ENCODE measurements around the gene CDRT4.
"Not testable (repeated sequence)": the region's sequence is repeated elsewhere in the genome, so short reads cannot be mapped to it uniquely, and the experiment has no call there.

CDRT4 gene

DNA sequence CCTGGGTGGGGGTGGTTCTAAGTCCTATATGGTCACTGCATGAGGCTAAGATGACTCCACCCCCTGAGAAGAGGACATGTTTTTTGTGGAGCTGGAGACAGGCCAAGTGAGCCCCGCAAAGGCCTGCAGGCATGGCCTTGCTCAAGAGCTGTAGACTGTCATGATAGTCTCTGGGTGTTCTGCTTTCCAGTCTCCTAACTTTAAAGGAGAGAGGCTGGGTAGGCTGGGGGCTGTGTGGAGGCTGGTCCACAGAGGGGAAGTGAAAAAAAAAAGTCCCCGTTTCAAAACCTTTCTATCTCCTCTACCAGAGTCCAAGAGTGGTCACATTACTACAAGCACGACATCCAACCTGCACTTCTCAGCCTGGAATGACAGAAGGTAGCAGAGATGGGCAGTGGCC, 27.1 kb downstream of the CDRT4 start:
- Mint-ChIP-seq H3K36me3 (ENCODE audit: low read depth) (peaks cover 59% of the 10 kb centered on the region), H3K27me3 (ENCODE audit: low read depth, poor library complexity) (no peaks in the 10 kb centered on the region), H3K27ac (no peak overlapping the region), H3K4me1 (peaks cover 27% of the 10 kb centered on the region), H3K9me3 (no peaks in the 10 kb centered on the region), H3K4me3 (no peak overlapping the region)
- TF ChIP-seq, protein P1, sequence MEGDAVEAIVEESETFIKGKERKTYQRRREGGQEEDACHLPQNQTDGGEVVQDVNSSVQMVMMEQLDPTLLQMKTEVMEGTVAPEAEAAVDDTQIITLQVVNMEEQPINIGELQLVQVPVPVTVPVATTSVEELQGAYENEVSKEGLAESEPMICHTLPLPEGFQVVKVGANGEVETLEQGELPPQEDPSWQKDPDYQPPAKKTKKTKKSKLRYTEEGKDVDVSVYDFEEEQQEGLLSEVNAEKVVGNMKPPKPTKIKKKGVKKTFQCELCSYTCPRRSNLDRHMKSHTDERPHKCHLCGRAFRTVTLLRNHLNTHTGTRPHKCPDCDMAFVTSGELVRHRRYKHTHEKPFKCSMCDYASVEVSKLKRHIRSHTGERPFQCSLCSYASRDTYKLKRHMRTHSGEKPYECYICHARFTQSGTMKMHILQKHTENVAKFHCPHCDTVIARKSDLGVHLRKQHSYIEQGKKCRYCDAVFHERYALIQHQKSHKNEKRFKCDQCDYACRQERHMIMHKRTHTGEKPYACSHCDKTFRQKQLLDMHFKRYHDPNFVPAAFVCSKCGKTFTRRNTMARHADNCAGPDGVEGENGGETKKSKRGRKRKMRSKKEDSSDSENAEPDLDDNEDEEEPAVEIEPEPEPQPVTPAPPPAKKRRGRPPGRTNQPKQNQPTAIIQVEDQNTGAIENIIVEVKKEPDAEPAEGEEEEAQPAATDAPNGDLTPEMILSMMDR (IDR thresholded peaks at IDR 0.05), result no peak
- no peak for DNase-seq

DNA sequence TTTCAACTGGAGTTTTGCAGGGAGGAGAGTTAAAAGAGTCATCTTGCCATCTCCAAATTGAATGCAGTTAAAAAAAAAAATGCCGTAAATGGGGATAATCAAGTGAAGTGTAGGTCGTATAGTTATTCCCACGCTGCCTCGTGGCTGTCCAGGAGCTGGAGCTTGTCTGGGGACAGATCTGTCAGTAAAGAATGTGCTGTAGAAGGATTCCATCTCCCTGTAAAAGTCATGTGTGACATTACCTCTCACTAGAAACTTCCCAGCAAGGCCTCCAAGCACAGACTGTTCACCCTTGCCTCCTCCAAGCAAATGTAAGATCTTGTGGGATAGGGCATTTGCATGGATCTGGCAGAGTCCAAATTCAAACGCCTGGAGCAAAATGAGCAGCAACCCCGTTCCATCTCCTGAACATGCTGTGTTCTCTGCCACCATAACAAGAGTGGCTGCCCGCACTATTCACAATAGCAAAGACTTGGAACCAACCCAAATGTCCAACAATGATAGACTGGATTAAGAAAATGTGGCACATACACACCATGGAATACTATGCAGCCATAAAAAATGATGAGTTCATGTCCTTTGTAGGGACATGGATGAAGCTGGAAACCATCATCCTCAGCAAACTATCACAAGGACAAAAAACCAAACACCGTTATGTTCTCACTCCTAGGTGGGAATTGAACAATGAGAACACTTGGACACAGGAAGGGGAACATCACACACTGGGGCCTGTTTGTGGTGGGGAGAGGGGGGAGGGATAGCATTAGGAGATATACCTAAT, 28.0 kb downstream of the CDRT4 start:
- Mint-ChIP-seq H3K4me1 (peaks cover 25% of the 10 kb centered on the region), H3K36me3 (ENCODE audit: low read depth) (peaks cover 65% of the 10 kb centered on the region)
- H3K27me3 Mint-ChIP-seq (ENCODE audit: low read depth, poor library complexity); DNase-seq; H3K4me3 Mint-ChIP-seq; H3K9me3 Mint-ChIP-seq; H3K27ac Mint-ChIP-seq: not testable (repeated sequence)

DNA sequence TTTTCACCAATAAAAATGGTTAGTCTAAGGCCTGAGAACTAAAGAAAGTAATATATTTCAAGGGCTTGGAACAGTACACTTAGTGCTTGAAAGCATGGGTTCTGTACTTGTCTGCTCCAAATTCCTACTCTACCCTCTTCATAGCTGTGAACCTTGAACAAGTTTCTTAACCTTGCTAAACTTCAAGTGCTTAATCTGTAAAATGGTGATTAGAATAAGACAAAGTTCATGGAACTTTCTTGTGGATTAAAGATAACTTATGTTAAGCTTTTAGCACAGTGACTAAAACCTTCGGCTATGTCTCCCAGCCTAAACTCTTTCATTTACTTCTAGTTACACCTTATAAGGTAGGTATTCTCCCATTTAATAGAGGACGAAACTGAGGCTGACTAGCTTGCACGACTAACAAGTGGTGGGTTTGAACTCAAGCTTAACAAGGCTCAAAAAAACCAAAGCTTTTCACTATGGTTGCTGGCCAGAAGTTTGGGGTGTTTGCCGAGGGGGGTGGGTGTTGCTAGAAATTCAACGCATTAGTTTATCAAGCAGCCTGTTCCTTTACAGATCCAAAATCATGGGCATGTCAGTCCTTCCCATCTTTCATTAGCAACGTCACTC, 28.8 kb downstream of the CDRT4 start:
- Mint-ChIP-seq H3K4me3 (no peak overlapping the region), H3K27ac (no peak overlapping the region), H3K9me3 (no peaks in the 10 kb centered on the region), H3K27me3 (ENCODE audit: low read depth, poor library complexity) (peaks cover 2% of the 10 kb centered on the region), H3K4me1 (peaks cover 23% of the 10 kb centered on the region), H3K36me3 (ENCODE audit: low read depth) (peaks cover 65% of the 10 kb centered on the region)
- TF ChIP-seq, protein P1 (IDR thresholded peaks at IDR 0.05), result no peak
- no peak for DNase-seq

DNA sequence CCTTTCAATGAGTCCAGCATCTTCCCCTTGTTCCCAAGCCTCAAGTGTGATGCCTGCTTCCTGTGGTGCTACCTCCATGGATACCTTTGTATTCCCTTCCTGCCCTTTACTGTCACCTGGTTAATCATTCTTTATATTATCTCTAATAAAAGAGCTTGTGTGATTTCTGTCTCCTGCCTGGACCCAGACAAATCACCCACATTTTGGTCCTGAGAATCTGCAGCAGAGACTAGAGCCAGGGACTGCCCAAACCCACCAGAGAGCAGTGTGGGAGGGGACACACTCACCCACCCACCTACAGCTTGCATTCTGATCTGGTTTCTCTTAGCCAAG, 30.2 kb downstream of the CDRT4 start:
- peaks cover 65% of the 10 kb centered on the region for H3K36me3 Mint-ChIP-seq (ENCODE audit: low read depth)
- no peak for DNase-seq
- H3K4me3 Mint-ChIP-seq, result no peak overlapping the region
- peaks cover 10% of the 10 kb centered on the region for H3K4me1 Mint-ChIP-seq
- peaks cover 3% of the 10 kb centered on the region for H3K27me3 Mint-ChIP-seq (ENCODE audit: low read depth, poor library complexity)
- peak overlapping the region; percentile 45 for H3K27ac Mint-ChIP-seq
- TF ChIP-seq, protein P1 (IDR thresholded peaks at IDR 0.05), result no peak
- H3K9me3 Mint-ChIP-seq, result no peaks in the 10 kb centered on the region

DNA sequence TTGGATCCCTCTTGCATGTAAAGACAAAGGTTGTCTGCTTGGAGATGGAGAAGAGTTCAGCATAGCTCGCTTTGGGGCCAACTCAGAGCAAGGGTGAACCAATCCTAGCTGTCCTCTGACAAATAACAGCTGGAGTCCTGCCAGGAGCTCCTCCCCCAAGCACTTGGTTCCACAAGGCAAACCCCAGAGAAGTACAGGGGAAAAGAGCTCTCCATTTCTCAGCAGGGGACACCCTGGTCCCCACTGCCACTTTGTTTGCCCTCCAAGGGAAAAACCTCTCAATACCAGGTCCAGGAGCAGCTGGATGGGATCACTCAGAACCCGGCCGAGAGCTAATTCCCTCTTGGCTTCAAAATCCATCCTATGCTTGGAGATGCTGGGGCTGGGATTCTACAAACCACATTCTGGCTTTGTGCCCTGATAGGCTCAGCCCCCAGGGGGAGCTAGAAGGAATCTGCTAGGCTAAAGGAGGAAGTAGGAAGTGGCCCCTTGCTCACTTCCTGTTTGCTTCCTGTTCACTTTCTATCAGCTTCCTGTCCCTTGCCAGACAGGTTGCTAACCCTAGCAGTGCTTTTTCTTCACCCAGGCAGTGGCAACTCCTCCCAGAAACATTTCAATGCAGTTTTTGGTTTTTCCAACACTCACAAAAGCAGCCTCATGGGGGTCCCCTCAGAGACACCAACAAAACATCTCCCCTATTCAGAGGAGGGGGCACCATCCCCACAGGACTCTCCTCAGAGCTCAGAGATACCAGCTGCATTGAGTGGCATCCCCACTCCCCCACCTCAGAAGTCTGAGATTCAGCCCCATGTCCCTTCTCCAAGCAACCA, 30.7 kb downstream of the CDRT4 start:
- DNase-seq, result no peak
- TF ChIP-seq, protein P1 (IDR thresholded peaks at IDR 0.05), result no peak
- Mint-ChIP-seq H3K4me3 (no peak overlapping the region), H3K27ac (peak overlapping the region; percentile 45), H3K36me3 (ENCODE audit: low read depth) (peaks cover 61% of the 10 kb centered on the region), H3K27me3 (ENCODE audit: low read depth, poor library complexity) (peaks cover 3% of the 10 kb centered on the region), H3K4me1 (peaks cover 10% of the 10 kb centered on the region), H3K9me3 (no peaks in the 10 kb centered on the region)

DNA sequence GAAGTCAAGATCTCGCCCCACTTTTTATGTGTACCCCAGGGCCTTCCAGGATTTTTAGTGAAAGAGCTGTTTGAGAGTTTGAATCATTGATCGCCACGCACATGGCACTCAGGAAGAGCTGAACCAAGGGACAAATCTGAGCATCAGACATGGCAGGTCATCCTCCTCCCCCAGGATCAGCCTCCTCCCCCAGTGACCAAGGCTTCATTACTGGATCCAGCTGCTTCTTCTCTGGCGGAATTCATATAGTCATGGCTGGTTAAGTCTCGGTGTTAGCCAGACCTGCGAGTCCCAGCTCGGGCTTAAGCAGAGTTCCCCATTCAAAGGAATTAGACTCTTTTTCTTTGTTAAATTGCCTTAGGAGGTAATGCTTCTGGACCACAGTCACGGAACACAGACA, 32.5 kb downstream of the CDRT4 start:
- no peak for DNase-seq
- TF ChIP-seq, protein P1 (IDR thresholded peaks at IDR 0.05), result no peak
- H3K27me3 Mint-ChIP-seq (ENCODE audit: low read depth, poor library complexity), result peaks cover 3% of the 10 kb centered on the region
- peaks cover 47% of the 10 kb centered on the region for H3K36me3 Mint-ChIP-seq (ENCODE audit: low read depth)
- H3K27ac Mint-ChIP-seq, result no peak overlapping the region
- H3K4me3 Mint-ChIP-seq, result no peak overlapping the region
- H3K9me3 Mint-ChIP-seq, result no peaks in the 10 kb centered on the region
- H3K4me1 Mint-ChIP-seq, result peaks cover 10% of the 10 kb centered on the region

Measured in nephron progenitor cell (in vitro differentiated cells).